Activated CD4-positive, alpha-beta T cell treated with anti-CD3 and anti-CD28 coated beads for 36 hours (primary cell): ENCODE results near the gene PRR16. TPM values are rescaled to one million over a fixed set of nuclear protein-coding genes. Genes with fewer than 3 reads are reported as not detected.
A peak's percentile ranks its signal among the peaks of the same experiment; 100 is the strongest.

Experiments
- ATAC-seq: fragments of 200-7000 bp; cut with Tn5 transposase; one replicate; pipeline ENCODE4 v1.10.0; 2021; ENCODE audit warnings: mild to moderate bottlenecking, moderate library complexity
- CTCF ChIA-PET: fragments of 350-600 bp; sonication (Branson Sonifier 250); formaldehyde crosslinking; loops from one replicate; lab custom pipeline; 2021; ENCODE audit warnings: antibody characterized with exemption; lab: Charles Lee
- POLR2A ChIA-PET: fragments of 350-600 bp; sonication (Branson Sonifier 250); formaldehyde crosslinking; loops from one replicate; lab custom pipeline; 2021; ENCODE audit warnings: antibody characterized with exemption, inconsistent platforms; lab: Charles Lee
- DNase-seq: peaks from one replicate; pipeline ENCODE4 v3.0.0-alpha.2; 2020
- H3K27ac Mint-ChIP-seq: one replicate; pipeline ENCODE4 v1.8.0; 2021; ENCODE audit warnings: mixed read lengths
- H3K27me3 Mint-ChIP-seq: one replicate; pipeline ENCODE4 v1.8.0; 2021; ENCODE audit warnings: mixed read lengths
- H3K36me3 Mint-ChIP-seq: one replicate; pipeline ENCODE4 v1.8.0; 2021; ENCODE audit warnings: low read depth, mixed read lengths
- H3K4me1 Mint-ChIP-seq: one replicate; pipeline ENCODE4 v1.8.0; 2021; ENCODE audit warnings: mixed read lengths
- H3K4me3 Mint-ChIP-seq: one replicate; pipeline ENCODE4 v1.8.0; 2021; ENCODE audit warnings: mild to moderate bottlenecking, moderate library complexity, mixed read lengths
- H3K9me3 Mint-ChIP-seq: one replicate; pipeline ENCODE4 v1.8.0; 2021; ENCODE audit warnings: low read depth, mixed read lengths
- intact Hi-C, 2 experiments: fragments of 100-400 bp; cut with DNase I in 1 of 2; cut with micrococcal nuclease in 1 of 2; formaldehyde crosslinking; loops; one replicate each; pipeline versions ENCODE4 v1.14.2 to v1.15.1; 2022 to 2024; cut with DNase I, micrococcal nuclease
- total RNA-seq, 2 experiments: library from RNA; stranded (reverse); gene quantifications; one replicate each; pipeline ENCODE4 v1.2.3, GENCODE V29; 2021

The PRR16 gene
- total RNA-seq, 2 experiments from 2014 or later, result not detected

DNA sequence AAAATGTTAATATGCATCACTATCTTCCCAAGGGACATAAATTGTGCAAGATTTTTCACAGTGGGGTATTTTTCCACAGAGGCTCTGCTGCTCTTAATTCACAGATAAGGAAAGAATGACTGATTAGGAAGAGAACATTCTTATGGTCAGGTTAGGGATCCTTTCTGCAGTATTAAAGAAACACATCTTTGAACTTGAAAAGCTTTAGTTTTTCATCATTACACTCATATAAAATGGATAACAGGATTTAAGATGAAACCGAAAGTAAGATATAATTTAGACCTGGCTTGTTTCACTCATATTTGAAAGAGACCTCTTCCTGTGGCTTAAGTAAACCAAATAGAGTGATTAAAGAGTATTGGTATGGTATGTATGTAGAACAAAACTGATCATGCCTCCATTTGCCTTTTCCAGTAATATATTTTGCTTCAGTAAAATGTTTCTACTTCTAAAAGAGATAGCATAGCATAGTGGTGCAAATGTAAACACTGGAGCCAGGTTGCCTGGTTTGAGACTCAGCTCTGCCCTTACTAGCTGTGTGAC lies 160.0 kb downstream of the PRR16 start:
- ATAC-seq, result no peak
- no peaks in the 10 kb centered on the region for H3K36me3 Mint-ChIP-seq

GRCh38 chr5:120628156-120628555 lies 164.1 kb downstream of the PRR16 start:
- ChIA-PET POLR2A (no interaction called here), CTCF (no interaction called here)
- Mint-ChIP-seq H3K4me3 (no peak overlapping the region), H3K9me3 (peaks cover 5% of the 10 kb centered on the region), H3K27me3 (no peaks in the 10 kb centered on the region), H3K27ac (no peak overlapping the region), H3K36me3 (no peaks in the 10 kb centered on the region), H3K4me1 (no peaks in the 10 kb centered on the region)
- no peak for DNase-seq
- intact Hi-C loops, result no loop called here
- ATAC-seq, result no peak

More for the DNA sequence above, 160.0 kb downstream of the PRR16 start:
- no peaks in the 10 kb centered on the region for H3K27me3 Mint-ChIP-seq
- CTCF ChIA-PET, result no interaction called here
- DNase-seq, result no peak
- intact Hi-C loops, result no loop called here
- no peaks in the 10 kb centered on the region for H3K4me1 Mint-ChIP-seq
- no peak overlapping the region for H3K27ac Mint-ChIP-seq
- H3K9me3 Mint-ChIP-seq, result peaks cover 5% of the 10 kb centered on the region
- no peak overlapping the region for H3K4me3 Mint-ChIP-seq
- POLR2A ChIA-PET, result no interaction called here

GRCh38 chr5:120630550-120630949 lies 166.4 kb downstream of the PRR16 start:
- peaks cover 6% of the 10 kb centered on the region for H3K9me3 Mint-ChIP-seq
- CTCF ChIA-PET, result interaction anchor here (0.9 kb wide), 1 partner anchor 79 kb away, joined by 3 read pairs; no protein-coding TSS in a partner anchor
- no peak overlapping the region for H3K27ac Mint-ChIP-seq
- no peaks in the 10 kb centered on the region for H3K36me3 Mint-ChIP-seq
- no peak overlapping the region for H3K4me3 Mint-ChIP-seq
- H3K27me3 Mint-ChIP-seq, result no peaks in the 10 kb centered on the region
- H3K4me1 Mint-ChIP-seq, result no peaks in the 10 kb centered on the region
- DNase-seq, result no peak
- POLR2A ChIA-PET, result no interaction called here
- ATAC-seq, result no peak
- intact Hi-C loops, result no loop called here

DNA sequence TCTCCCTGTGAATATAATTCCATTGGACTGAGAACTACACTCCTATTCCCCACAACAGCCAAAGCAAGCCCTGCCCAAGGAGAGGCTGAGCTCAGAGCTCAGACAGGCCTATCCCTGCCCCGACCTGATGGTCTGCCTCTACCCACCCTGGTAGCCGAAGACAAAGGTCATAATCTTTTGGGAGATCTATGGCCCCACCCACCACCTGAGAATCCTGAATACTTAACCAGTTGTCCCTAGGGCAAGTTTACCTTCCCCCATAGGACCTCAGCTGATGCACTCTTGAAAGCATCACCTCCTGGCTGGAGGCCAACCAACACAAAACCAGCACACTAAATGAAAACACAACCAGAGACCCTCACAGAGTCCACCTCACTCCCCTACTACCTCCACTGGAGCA lies 167.5 kb downstream of the PRR16 start:
- Mint-ChIP-seq H3K36me3 (no peaks in the 10 kb centered on the region), H3K4me3 (no peak overlapping the region), H3K27me3 (no peaks in the 10 kb centered on the region), H3K27ac (no peak overlapping the region), H3K9me3 (peaks cover 2% of the 10 kb centered on the region), H3K4me1 (no peaks in the 10 kb centered on the region)
- DNase-seq (no peak), ATAC-seq (no peak)
- intact Hi-C loops, result no loop called here
- CTCF ChIA-PET, result no interaction called here
- POLR2A ChIA-PET, result no interaction called here

- Mint-ChIP-seq H3K4me3 (no peak overlapping the region), H3K27ac (no peak overlapping the region), H3K36me3 (no peaks in the 10 kb centered on the region), H3K27me3 (no peaks in the 10 kb centered on the region), H3K4me1 (no peaks in the 10 kb centered on the region), H3K9me3 (peaks cover 2% of the 10 kb centered on the region)
- no peak for ATAC-seq
- intact Hi-C loops, result no loop called here
- ChIA-PET CTCF (no interaction called here), POLR2A (no interaction called here)
- no peak for DNase-seq
Measured at GRCh38 chr5:120632430-120632829, 168.3 kb downstream of the PRR16 start.

DNA sequence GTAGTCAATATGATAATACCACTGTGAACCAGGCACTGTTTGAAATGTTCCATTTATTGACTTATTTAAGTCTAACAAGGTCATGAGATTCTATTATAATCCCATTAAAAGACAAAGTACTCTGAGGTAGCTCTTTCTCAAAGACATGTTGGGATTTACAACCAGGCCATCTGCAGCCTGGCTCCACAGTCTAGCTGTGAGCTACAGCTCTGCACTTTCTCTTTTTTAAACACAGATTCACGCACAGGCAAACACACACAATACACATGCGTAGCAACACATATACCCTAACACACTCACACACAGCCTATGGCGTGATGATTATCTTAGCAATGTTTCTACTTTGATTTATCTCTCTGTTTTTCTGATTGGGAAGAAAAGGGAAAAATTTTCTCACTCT lies 174.3 kb downstream of the PRR16 start:
- DNase-seq, result no peak
- Mint-ChIP-seq H3K27me3 (no peaks in the 10 kb centered on the region), H3K36me3 (no peaks in the 10 kb centered on the region), H3K9me3 (peaks cover 5% of the 10 kb centered on the region), H3K4me3 (no peak overlapping the region), H3K27ac (no peak overlapping the region), H3K4me1 (no peaks in the 10 kb centered on the region)
- POLR2A ChIA-PET, result no interaction called here
- ATAC-seq, result no peak
- intact Hi-C loops, result no loop called here
- CTCF ChIA-PET, result no interaction called here

DNA sequence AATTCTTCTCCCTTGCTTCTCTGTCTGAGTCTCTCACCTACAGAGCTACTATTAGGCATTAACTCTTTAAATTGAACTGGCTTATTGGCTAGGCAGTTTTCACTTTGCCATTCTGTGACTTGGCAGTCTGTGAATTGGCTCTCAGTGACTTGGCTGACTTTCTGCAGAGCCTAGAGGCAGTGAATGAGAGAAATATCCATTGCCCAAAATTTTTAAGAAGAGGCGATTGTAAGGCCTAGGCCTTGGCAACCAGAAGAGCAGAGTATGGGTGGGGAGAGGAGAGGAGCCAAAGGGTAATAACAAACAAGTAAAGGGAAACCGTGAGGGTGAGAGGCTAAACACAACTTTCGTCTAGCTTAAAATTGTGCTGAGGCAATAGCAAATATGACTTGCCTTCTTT lies 176.7 kb downstream of the PRR16 start:
- POLR2A ChIA-PET, result no interaction called here
- ATAC-seq, result no peak

DNA sequence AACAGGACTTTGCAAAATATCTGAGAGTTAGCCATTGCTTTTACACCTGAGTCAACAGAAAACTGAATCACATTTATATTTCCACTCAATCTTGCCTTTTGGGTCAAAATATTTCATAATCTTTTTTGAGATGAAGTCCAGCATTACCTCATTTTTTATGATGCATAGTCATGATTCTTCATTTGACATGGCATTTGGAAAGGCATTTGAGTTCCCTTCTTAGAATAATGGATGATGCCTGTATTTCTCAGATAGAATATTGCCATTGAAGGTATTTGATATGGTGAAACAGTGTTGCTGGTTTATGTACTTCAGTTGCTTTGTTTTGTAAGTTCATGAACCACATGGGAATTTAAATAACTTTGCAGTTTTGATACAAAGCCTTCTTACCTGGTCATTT lies 180.4 kb downstream of the PRR16 start:
- intact Hi-C loops, result no loop called here
- CTCF ChIA-PET, result no interaction called here

More for the DNA sequence above, 176.7 kb downstream of the PRR16 start:
- intact Hi-C loops, result no loop called here
- H3K36me3 Mint-ChIP-seq, result no peaks in the 10 kb centered on the region
- no peak for DNase-seq
- H3K9me3 Mint-ChIP-seq, result peaks cover 3% of the 10 kb centered on the region
- CTCF ChIA-PET, result no interaction called here
- no peak overlapping the region for H3K27ac Mint-ChIP-seq
- H3K4me3 Mint-ChIP-seq, result no peak overlapping the region
- H3K27me3 Mint-ChIP-seq, result no peaks in the 10 kb centered on the region
- H3K4me1 Mint-ChIP-seq, result no peaks in the 10 kb centered on the region

GRCh38 chr5:120655828-120656435 lies 191.8 kb downstream of the PRR16 start:
- ChIA-PET CTCF (no interaction called here), POLR2A (no interaction called here)
- peak; percentile 37 for DNase-seq
- no peaks in the 10 kb centered on the region for H3K27me3 Mint-ChIP-seq
- H3K9me3 Mint-ChIP-seq, result peaks cover 2% of the 10 kb centered on the region
- H3K36me3 Mint-ChIP-seq, result no peaks in the 10 kb centered on the region
- no peak for ATAC-seq
- intact Hi-C loops, result loop anchor here in 1 of 2 experiments (2.0 to 10.0 kb wide), 2 partner anchors 1293 to 1449 kb away; no protein-coding TSS in a partner anchor
- H3K4me1 Mint-ChIP-seq, result no peaks in the 10 kb centered on the region
- no peak overlapping the region for H3K4me3 Mint-ChIP-seq
- no peak overlapping the region for H3K27ac Mint-ChIP-seq

More for the DNA sequence above, 180.4 kb downstream of the PRR16 start:
- ATAC-seq, result no peak
- H3K4me1 Mint-ChIP-seq, result no peaks in the 10 kb centered on the region
- POLR2A ChIA-PET, result no interaction called here
- no peak overlapping the region for H3K4me3 Mint-ChIP-seq
- no peaks in the 10 kb centered on the region for H3K27me3 Mint-ChIP-seq
- DNase-seq, result no peak
- no peaks in the 10 kb centered on the region for H3K36me3 Mint-ChIP-seq
- no peak overlapping the region for H3K27ac Mint-ChIP-seq
- H3K9me3 Mint-ChIP-seq, result peaks cover 7% of the 10 kb centered on the region

DNA sequence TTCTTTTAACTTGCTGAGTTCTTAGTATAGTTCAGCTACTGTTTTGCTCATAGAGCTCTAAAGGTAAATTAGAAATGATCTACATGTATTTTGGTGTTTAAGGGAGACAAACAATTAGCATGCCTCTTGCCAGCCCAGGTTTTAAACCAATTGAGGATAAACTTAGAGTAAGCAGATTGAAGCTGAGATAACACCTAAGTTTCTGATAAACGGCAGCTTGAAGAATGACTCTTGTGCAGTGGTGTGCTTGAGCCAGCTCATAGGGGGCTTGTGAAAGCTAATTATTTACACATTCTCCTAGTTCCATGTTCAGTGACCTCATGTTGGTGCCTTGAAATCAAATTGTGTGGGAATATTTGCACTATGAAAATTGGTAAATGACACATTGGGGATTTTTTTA lies 193.0 kb downstream of the PRR16 start:
- no peak overlapping the region for H3K27ac Mint-ChIP-seq
- H3K9me3 Mint-ChIP-seq, result peaks cover 2% of the 10 kb centered on the region
- H3K4me1 Mint-ChIP-seq, result no peaks in the 10 kb centered on the region
- intact Hi-C loops, result loop anchor here in 1 of 2 experiments (2.0 to 10.0 kb wide), 2 partner anchors 1292 to 1448 kb away; no protein-coding TSS in a partner anchor
- H3K4me3 Mint-ChIP-seq, result no peak overlapping the region
- no peak for DNase-seq
- ATAC-seq, result no peak
- no peaks in the 10 kb centered on the region for H3K27me3 Mint-ChIP-seq
- no peaks in the 10 kb centered on the region for H3K36me3 Mint-ChIP-seq
- POLR2A ChIA-PET, result no interaction called here
- CTCF ChIA-PET, result no interaction called here

DNA sequence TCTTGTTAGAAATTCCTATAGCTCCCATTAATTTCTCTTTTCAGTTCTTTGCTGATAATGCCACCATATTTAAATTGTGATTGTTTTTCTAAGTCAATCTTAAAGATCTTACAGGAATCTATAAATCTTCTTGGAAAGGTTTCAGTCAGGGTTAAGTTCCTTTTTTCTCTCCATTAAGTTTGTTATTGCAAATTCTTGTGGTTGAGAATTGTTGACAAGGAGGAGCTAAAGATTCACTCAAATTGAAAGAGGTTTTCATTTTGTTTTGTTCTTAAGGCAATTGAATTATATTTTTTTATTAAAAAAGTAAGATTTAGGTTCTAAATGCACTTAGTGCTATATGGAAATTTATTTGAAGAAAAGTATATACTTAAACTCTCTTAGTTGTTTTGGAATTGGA lies 213.4 kb downstream of the PRR16 start:
- DNase-seq, result no peak
- intact Hi-C loops, result no loop called here
- ATAC-seq, result no peak
- Mint-ChIP-seq H3K36me3 (no peaks in the 10 kb centered on the region), H3K27ac (no peak overlapping the region), H3K9me3 (no peaks in the 10 kb centered on the region), H3K27me3 (no peaks in the 10 kb centered on the region), H3K4me1 (no peaks in the 10 kb centered on the region), H3K4me3 (no peak overlapping the region)
- CTCF ChIA-PET, result no interaction called here
- POLR2A ChIA-PET, result no interaction called here

DNA sequence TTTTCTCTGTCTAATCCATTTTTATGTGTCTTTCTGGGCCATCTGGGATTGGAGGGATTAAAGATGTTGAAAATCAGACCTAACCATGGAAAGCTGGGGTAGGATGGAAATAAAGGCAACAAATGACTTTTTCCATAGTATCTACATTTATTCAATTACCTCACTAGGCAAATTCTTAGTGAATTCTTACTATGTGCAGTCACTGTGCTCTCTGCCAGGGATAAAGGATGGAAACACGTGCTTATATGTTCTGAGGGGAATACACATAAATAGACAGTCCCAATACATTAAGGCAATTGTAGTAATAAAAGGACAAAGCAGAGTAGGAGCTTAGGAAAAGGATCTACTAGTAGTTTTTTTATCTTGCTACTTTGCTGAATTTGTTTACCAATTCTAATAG lies 214.2 kb downstream of the PRR16 start:
- ATAC-seq (no peak), DNase-seq (no peak)
- POLR2A ChIA-PET, result no interaction called here
- H3K4me3 Mint-ChIP-seq, result no peak overlapping the region
- no peaks in the 10 kb centered on the region for H3K4me1 Mint-ChIP-seq
- no peaks in the 10 kb centered on the region for H3K9me3 Mint-ChIP-seq
- no peaks in the 10 kb centered on the region for H3K27me3 Mint-ChIP-seq
- intact Hi-C loops, result no loop called here
- H3K36me3 Mint-ChIP-seq, result no peaks in the 10 kb centered on the region
- CTCF ChIA-PET, result interaction anchor here (1.1 kb wide), 1 partner anchor 286 kb away, joined by 3 read pairs; no protein-coding TSS in a partner anchor
- no peak overlapping the region for H3K27ac Mint-ChIP-seq
